HEK293 (cell line): ENCODE results near the gene ZNF865.
A peak's percentile ranks its signal among the peaks of the same experiment; 100 is the strongest.

Experiments used
- CTCF ChIA-PET: fragments of 350-600 bp; formaldehyde crosslinking; extraction: SDS; loops from one replicate; lab custom pipeline; 2021; ENCODE audit warnings: antibody characterized with exemption; lab: Yijun Ruan, JAX
- POLR2A ChIA-PET: fragments of 300-600 bp; formaldehyde crosslinking; extraction: SDS; loops from one replicate; lab custom pipeline; 2020; ENCODE audit warnings: antibody characterized with exemption, inconsistent platforms; lab: Yijun Ruan, JAX
- H3K27ac ChIP-seq: fragments of 200-500 bp; sonication (Bioruptor generic); 2 replicates; pipeline ENCODE4 v1.5.1; 2014; ENCODE audit warnings: low read depth, low read length, control low read depth, inconsistent platforms; ENCODE audit errors: extremely low read depth
- H3K36me3 ChIP-seq, 2 experiments: fragments of 200-500 bp in 1 of 2; sonication (Bioruptor generic) in 1 of 2; 1 replicate in 1 of 2; 2 replicates in 1 of 2; pipeline ENCODE4 v1.5.1; 2014 to 2017; ENCODE audit warnings: inconsistent platforms in 2 of 2, low read length in 2 of 2; ENCODE audit not compliant: control insufficient read depth in 2 of 2, insufficient read depth in 1 of 2
- H3K4me1 ChIP-seq: fragments of 200-500 bp; sonication (Bioruptor generic); 2 replicates; pipeline ENCODE4 v1.5.1; 2014; ENCODE audit warnings: mild to moderate bottlenecking, low read length, inconsistent platforms; ENCODE audit not compliant: control insufficient read depth, insufficient read depth
- H3K4me3 ChIP-seq: 2 replicates; pipeline ENCODE4 v1.5.1; 2011; ENCODE audit warnings: low read depth, mild to moderate bottlenecking, control low read depth, low read length, moderate library complexity
- H3K9me3 ChIP-seq: fragments of 200-500 bp; sonication (Bioruptor generic); 2 replicates; pipeline ENCODE4 v1.5.1; 2014; ENCODE audit warnings: low read depth, low read length, inconsistent platforms; ENCODE audit not compliant: control insufficient read depth, insufficient read depth
- FEZF1 ChIP-seq: fragments of 450-650 bp; formaldehyde crosslinking; IDR thresholded peaks from 2 replicates; pipeline ENCODE4 v1.5.1; 2016; ENCODE audit warnings: missing biosample characterization, missing genetic modification characterization
- PRDM2 ChIP-seq: fragments of 450-650 bp; formaldehyde crosslinking; IDR thresholded peaks from 2 replicates; pipeline ENCODE4 v1.5.1; 2016; ENCODE audit warnings: missing biosample characterization, missing genetic modification characterization, borderline replicate concordance
- YY1 ChIP-seq: fragments of 450-650 bp; formaldehyde crosslinking; IDR thresholded peaks from 2 replicates; pipeline ENCODE4 v1.5.1; 2018; ENCODE audit warnings: missing biosample characterization, missing genetic modification characterization
- ZBTB10 ChIP-seq: fragments of 450-650 bp; formaldehyde crosslinking; IDR thresholded peaks from 2 replicates; pipeline ENCODE4 v1.5.1; 2016; ENCODE audit warnings: missing biosample characterization, missing genetic modification characterization
- ZBTB6 ChIP-seq: fragments of 450-650 bp; formaldehyde crosslinking; IDR thresholded peaks from 2 replicates; pipeline ENCODE4 v1.5.1; 2017; ENCODE audit warnings: missing biosample characterization, missing genetic modification characterization
- ZNF2 ChIP-seq: fragments of 450-650 bp; formaldehyde crosslinking; IDR thresholded peaks from 2 replicates; pipeline ENCODE4 v1.5.1; 2016; ENCODE audit warnings: missing biosample characterization, missing genetic modification characterization
- ZNF214 ChIP-seq: fragments of 450-650 bp; formaldehyde crosslinking; IDR thresholded peaks from 2 replicates; pipeline ENCODE4 v1.5.1; 2017; ENCODE audit warnings: missing biosample characterization, mild to moderate bottlenecking, missing genetic modification characterization, borderline replicate concordance
- ZNF341 ChIP-seq: fragments of 450-650 bp; formaldehyde crosslinking; IDR thresholded peaks from 2 replicates; pipeline ENCODE4; 2016; ENCODE audit warnings: low read depth, missing biosample characterization, missing genetic modification characterization
- ZNF366 ChIP-seq: fragments of 450-650 bp; formaldehyde crosslinking; conservative IDR thresholded peaks from 2 replicates; pipeline ENCODE4 v1.5.1; 2016; ENCODE audit warnings: missing biosample characterization, missing genetic modification characterization
- ZNF473 ChIP-seq: fragments of 450-650 bp; formaldehyde crosslinking; IDR thresholded peaks from 2 replicates; pipeline ENCODE4 v1.5.1; 2017; ENCODE audit warnings: missing biosample characterization, missing genetic modification characterization
- ZNF76 ChIP-seq: fragments of 450-650 bp; formaldehyde crosslinking; IDR thresholded peaks from 2 replicates; pipeline ENCODE4; 2016; ENCODE audit warnings: low read depth, missing biosample characterization, missing genetic modification characterization, borderline replicate concordance
- ZNF791 ChIP-seq: fragments of 450-650 bp; formaldehyde crosslinking; IDR thresholded peaks from 2 replicates; pipeline ENCODE4 v1.5.1; 2016; ENCODE audit warnings: missing biosample characterization, missing genetic modification characterization

Gene ZNF865

GRCh38 chr19:55602104-55603001 is 3.1 kb upstream of the ZNF865 start:
- TF ChIP-seq PRDM2 (tag by site-specific recombination) = no peak
- no peak for TF ChIP-seq ZBTB10 (tag by site-specific recombination)
- TF ChIP-seq ZNF366 (tag by site-specific recombination) = no peak
- ChIA-PET CTCF (interaction anchor here (2.9 kb wide), 1 partner anchor 135 kb away, joined by 8 read pairs; no protein-coding TSS in a partner anchor), POLR2A (interaction anchor here (0.5 to 3.8 kb wide), 4 partner anchors 16 to 209 kb away, joined by 3 to 34 read pairs (median 4); partner anchors contain the start of genes U2AF2 and ZNF784)
- peaks cover 6 to 9% of the 10 kb centered on the region in 2 experiments; a peak in 2 of 3 replicates for H3K36me3 ChIP-seq
- no peak overlapping the region for H3K27ac ChIP-seq
- no peak overlapping the region for H3K4me3 ChIP-seq
- H3K9me3 ChIP-seq = no peaks in the 10 kb centered on the region
- H3K4me1 ChIP-seq = peaks cover 8% of the 10 kb centered on the region; the same call in 1 of the 2 replicates

- Histone ChIP-seq H3K27ac (peak overlapping the region; percentile 5; the same call in 1 of the 2 replicates), H3K4me3 (no peak overlapping the region), H3K9me3 (no peaks in the 10 kb centered on the region), H3K4me1 (peaks cover 8% of the 10 kb centered on the region; the same call in 1 of the 2 replicates), H3K36me3 (peaks cover 7 to 12% of the 10 kb centered on the region in 2 experiments; a peak in 2 of 3 replicates)
- TF ChIP-seq YY1 (tag by site-specific recombination) (no peak), ZNF341 (tag by site-specific recombination) (no peak), ZNF76 (tag by site-specific recombination) (no peak), FEZF1 (no peak), ZNF2 (tag by site-specific recombination) (no peak), ZNF473 (tag by site-specific recombination) (no peak), ZBTB6 (no peak), ZNF791 (no peak), ZNF214 (tag by site-specific recombination) (no peak)
- POLR2A ChIA-PET = interaction anchor here (4.5 kb wide), 1 partner anchor 18 kb away, joined by 75 read pairs; the partner anchor contains the start of gene ZNF784
- CTCF ChIA-PET = no interaction called here
Observed at GRCh38 chr19:55603115-55603514, 2.3 kb upstream of the ZNF865 start.
